Gastrocnemius medialis (tissue), 4 donors: ENCODE measurements around the gene XRCC3. TPM values are rescaled to one million over a fixed set of nuclear protein-coding genes. Genes with fewer than 3 reads are reported as not detected.
A peak's percentile ranks its signal among the peaks of the same experiment; 100 is the strongest.
"Not testable (repeated sequence)": the region's sequence is repeated elsewhere in the genome, so short reads cannot be mapped to it uniquely, and the experiment has no call there.

Source experiments
- ATAC-seq, 2 donors: fragments of 150-250 bp; one replicate each; pipeline ENCODE4 v1.9.1; 2016
- DNase-seq, 2 donors: peaks; one replicate each; pipeline ENCODE4 v3.0.0-alpha.2; 2019
- H3K27ac ChIP-seq, 4 donors: fragments of 200-600 bp; sonication (generic); 1 replicate in 1 of 4; 2 replicates in 3 of 4; pipeline ENCODE4 v1.5.1; 2016 to 2018; ENCODE audit warnings: mild to moderate bottlenecking in 2 of 4, moderate library complexity in 1 of 4
- H3K27me3 ChIP-seq, 3 donors: fragments of 200-600 bp; sonication (generic) in 2 of 3; 1 replicate in 1 of 3; 2 replicates in 2 of 3; pipeline versions ENCODE4 v1.5.1 to v1.6.0; 2016 to 2019; ENCODE audit warnings: mild to moderate bottlenecking in 1 of 3, moderate library complexity in 1 of 3
- H3K36me3 ChIP-seq, 2 donors: fragments of 200-600 bp; sonication (generic) in 1 of 2; one replicate each; pipeline ENCODE4 v1.5.1; 2017 to 2018
- H3K4me1 ChIP-seq, 2 donors: fragments of 200-600 bp; sonication (generic) in 1 of 2; one replicate each; pipeline ENCODE4 v1.5.1; 2016 to 2017; ENCODE audit warnings: mild to moderate bottlenecking in 2 of 2
- H3K4me3 ChIP-seq, 4 donors: fragments of 200-600 bp; sonication (generic) in 3 of 4; 1 replicate in 1 of 4; 2 replicates in 3 of 4; pipeline ENCODE4 v1.5.1; 2016 to 2019; ENCODE audit warnings: mild to moderate bottlenecking in 2 of 4
- H3K9me3 ChIP-seq, 3 donors: fragments of 200-600 bp; sonication (generic) in 2 of 3; 1 replicate in 1 of 3; 2 replicates in 2 of 3; pipeline ENCODE4 v1.5.1; 2016 to 2019
- POLR2A ChIP-seq, 2 donors: fragments of 450-650 bp; IDR thresholded peaks; one replicate each; pipeline ENCODE4 v1.6.1; 2017; ENCODE audit warnings: antibody characterized with exemption in 2 of 2, mild to moderate bottlenecking in 2 of 2, moderate library complexity in 2 of 2
- in situ Hi-C, 4 donors: fragments of 200-750 bp; cut with MboI; loops; one replicate each; pipeline versions ENCODE4 v1.15.0 to v1.8.0; 2017; ENCODE audit warnings: low sequenced_read_pairs in 4 of 4
- intact Hi-C: fragments of 100-400 bp; cut with DNase I; formaldehyde crosslinking; loops from one replicate; pipeline ENCODE4 v1.15.1; 2023; ENCODE audit warnings: low total_unique reads
- total RNA-seq, 4 donors: library from RNA; depleted of rRNA; stranded (reverse); fragments of >200 nt; gene quantifications; one replicate each; pipeline versions ENCODE4 v1.1.0 to v1.2.3, GENCODE V29; 2016
- TF ChIP-seq, protein P1 (sequence below), 5 experiments: fragments of 450-650 bp in 3 of 5; fragments of 200-600 bp in 2 of 5; sonication (generic) in 2 of 5; IDR thresholded peaks in 4 of 5; conservative IDR thresholded peaks in 1 of 5; 1 replicate in 4 of 5; 2 replicates in 1 of 5; pipeline ENCODE4 v1.5.1; 2016 to 2019; ENCODE audit warnings: antibody characterized with exemption in 5 of 5, mild to moderate bottlenecking in 3 of 5, moderate library complexity in 3 of 5

Gene XRCC3
- total RNA-seq, 4 donors from 2014 or later = 1.3 to 26.5 (median 3.0) TPM

DNA sequence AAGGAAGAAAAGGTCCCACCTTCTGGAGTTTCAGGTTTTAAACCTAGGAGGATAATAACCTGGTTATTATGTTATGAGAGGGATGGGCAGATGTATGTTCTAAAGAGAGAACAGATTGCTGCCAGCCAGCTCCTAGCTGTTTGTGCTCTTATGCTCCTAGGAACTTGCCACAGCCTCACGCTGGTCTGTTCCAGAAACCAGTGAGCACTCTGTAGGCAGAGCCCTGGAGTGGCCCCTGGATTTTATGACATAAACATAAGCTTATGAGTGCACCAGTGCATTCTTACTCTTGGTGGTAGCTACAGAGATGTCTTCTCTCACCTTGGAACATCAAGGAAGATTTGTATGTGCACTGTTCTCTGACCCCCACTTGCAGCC, 58.5 kb downstream of the XRCC3 start:
- no peak overlapping the region for H3K27ac ChIP-seq
- in situ Hi-C loops = no loop called here
- no peaks in the 10 kb centered on the region for H3K27me3 ChIP-seq
- TF ChIP-seq, protein P1, sequence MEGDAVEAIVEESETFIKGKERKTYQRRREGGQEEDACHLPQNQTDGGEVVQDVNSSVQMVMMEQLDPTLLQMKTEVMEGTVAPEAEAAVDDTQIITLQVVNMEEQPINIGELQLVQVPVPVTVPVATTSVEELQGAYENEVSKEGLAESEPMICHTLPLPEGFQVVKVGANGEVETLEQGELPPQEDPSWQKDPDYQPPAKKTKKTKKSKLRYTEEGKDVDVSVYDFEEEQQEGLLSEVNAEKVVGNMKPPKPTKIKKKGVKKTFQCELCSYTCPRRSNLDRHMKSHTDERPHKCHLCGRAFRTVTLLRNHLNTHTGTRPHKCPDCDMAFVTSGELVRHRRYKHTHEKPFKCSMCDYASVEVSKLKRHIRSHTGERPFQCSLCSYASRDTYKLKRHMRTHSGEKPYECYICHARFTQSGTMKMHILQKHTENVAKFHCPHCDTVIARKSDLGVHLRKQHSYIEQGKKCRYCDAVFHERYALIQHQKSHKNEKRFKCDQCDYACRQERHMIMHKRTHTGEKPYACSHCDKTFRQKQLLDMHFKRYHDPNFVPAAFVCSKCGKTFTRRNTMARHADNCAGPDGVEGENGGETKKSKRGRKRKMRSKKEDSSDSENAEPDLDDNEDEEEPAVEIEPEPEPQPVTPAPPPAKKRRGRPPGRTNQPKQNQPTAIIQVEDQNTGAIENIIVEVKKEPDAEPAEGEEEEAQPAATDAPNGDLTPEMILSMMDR (IDR thresholded peaks at IDR 0.05 in 4 of 5, conservative IDR thresholded peaks at IDR 0.05 in 1 of 5) = no peak
- no peak for TF ChIP-seq POLR2A (IDR thresholded peaks at IDR 0.05)
- H3K4me1 ChIP-seq = peaks cover 23 to 31% of the 10 kb centered on the region in 2 donors
- intact Hi-C loops = no loop called here
- no peak for ATAC-seq
- no peaks in the 10 kb centered on the region for H3K9me3 ChIP-seq
- H3K36me3 ChIP-seq = peaks cover 0 to 69% of the 10 kb centered on the region in 2 donors
- no peak for DNase-seq
- H3K4me3 ChIP-seq = no peak overlapping the region

DNA sequence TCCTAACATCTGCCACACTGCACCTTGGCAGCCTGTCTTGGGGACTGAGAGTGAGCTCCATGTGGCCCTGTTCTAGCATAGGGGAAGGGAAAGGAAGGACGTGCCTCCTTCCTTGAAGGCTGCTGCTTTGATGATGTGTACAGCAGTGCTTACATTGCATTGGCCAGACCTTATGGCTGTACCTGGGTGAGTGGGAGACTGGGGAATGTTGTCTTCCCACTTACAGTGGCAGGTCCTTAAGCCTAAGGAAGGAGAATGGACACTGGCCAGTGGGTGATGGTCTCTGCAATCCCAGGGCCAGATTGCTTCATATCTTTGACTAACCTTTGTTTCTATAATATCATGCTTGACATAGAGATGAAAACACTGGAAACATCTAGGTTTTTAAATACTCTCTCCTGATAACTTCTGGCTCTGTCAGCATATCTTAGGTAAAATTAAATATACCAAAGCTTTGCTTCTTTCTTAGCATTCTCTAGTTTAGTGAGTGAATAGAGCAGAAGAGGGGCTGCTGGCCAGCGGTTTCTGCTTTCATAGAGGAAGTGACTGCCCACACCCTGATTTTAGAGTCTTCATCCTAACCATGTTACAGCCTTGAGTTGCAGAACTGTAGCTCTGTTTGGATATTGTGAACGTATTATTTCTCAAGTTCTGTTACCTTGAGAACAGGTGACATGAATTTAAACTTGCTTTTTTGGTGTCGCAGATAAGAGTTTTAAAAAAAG, 59.1 kb downstream of the XRCC3 start:
- peaks cover 0 to 64% of the 10 kb centered on the region in 2 donors for H3K36me3 ChIP-seq
- no peak overlapping the region for H3K4me3 ChIP-seq
- DNase-seq (no peak), ATAC-seq (no peak)
- no peaks in the 10 kb centered on the region for H3K9me3 ChIP-seq
- H3K4me1 ChIP-seq = peaks cover 27 to 35% of the 10 kb centered on the region in 2 donors
- intact Hi-C loops = no loop called here
- TF ChIP-seq, protein P1 (IDR thresholded peaks at IDR 0.05 in 4 of 5, conservative IDR thresholded peaks at IDR 0.05 in 1 of 5) = no peak
- no peak for TF ChIP-seq POLR2A (IDR thresholded peaks at IDR 0.05)
- in situ Hi-C loops = no loop called here
- H3K27me3 ChIP-seq = no peaks in the 10 kb centered on the region
- peak overlapping the region in 1 of 4 donors; percentile 4 for H3K27ac ChIP-seq

DNA sequence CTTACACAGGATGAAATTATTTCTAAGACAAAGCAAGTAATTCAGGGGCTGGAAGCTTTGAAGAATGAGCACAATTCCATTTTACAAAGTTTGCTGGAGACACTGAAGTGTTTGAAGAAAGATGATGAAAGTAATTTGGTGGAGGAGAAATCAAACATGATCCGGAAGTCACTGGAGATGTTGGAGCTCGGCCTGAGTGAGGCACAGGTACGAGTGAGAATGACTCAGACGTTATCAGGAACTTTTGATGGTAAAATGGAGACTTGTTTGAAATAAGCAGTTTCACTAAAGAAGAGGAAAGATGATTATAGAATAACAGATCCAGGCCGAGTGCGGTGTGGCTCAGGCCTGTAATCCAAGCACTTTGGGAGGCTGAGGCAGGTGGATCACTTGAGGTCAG, 60.6 kb downstream of the XRCC3 start:
- ATAC-seq (no peak), DNase-seq (no peak)
- no peak for TF ChIP-seq POLR2A (IDR thresholded peaks at IDR 0.05)
- TF ChIP-seq, protein P1 (IDR thresholded peaks at IDR 0.05 in 4 of 5, conservative IDR thresholded peaks at IDR 0.05 in 1 of 5) = no peak
- peaks cover 30 to 39% of the 10 kb centered on the region in 2 donors for H3K4me1 ChIP-seq
- intact Hi-C loops (no loop called here), in situ Hi-C loops (no loop called here)
- H3K9me3 ChIP-seq = no peaks in the 10 kb centered on the region
- H3K27me3 ChIP-seq = no peaks in the 10 kb centered on the region
- H3K27ac ChIP-seq = peak overlapping the region in 1 of 4 donors; percentile 63
- peaks cover 0 to 48% of the 10 kb centered on the region in 2 donors for H3K36me3 ChIP-seq
- H3K4me3 ChIP-seq = no peak overlapping the region

DNA sequence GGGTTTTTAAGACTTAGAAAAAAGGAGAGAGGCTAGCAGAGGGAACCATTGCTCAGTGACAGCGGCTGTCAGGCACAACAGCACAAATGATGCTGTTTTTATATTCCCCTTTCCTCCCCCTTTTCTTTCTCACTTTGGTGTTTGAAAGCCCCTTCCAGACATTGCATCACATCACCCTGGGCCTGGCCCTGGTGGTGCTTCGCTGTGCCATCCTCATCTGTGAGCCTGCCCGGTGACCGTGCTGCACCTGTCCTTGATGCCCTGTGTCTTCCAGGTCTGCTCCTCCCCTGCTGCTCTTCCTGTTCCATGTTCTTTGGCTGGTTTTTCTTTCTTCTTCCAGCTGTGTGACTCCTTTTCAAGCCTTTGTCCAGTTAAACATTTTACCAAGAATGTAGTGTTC, 61.4 kb downstream of the XRCC3 start:
- peak overlapping the region in 2 of 4 donors; percentile 20 to 63 for H3K27ac ChIP-seq
- no peak for TF ChIP-seq POLR2A (IDR thresholded peaks at IDR 0.05)
- TF ChIP-seq, protein P1 (IDR thresholded peaks at IDR 0.05 in 4 of 5, conservative IDR thresholded peaks at IDR 0.05 in 1 of 5) = no peak
- no peak overlapping the region for H3K4me3 ChIP-seq
- DNase-seq (peak in 1 of 2 donors; percentile 32), ATAC-seq (peak in 1 of 2 donors; percentile 66)
- peaks cover 0 to 40% of the 10 kb centered on the region in 2 donors for H3K36me3 ChIP-seq
- H3K4me1 ChIP-seq = peaks cover 30 to 39% of the 10 kb centered on the region in 2 donors
- H3K9me3 ChIP-seq = no peaks in the 10 kb centered on the region
- in situ Hi-C loops = no loop called here
- intact Hi-C loops = no loop called here
- no peaks in the 10 kb centered on the region for H3K27me3 ChIP-seq

DNA sequence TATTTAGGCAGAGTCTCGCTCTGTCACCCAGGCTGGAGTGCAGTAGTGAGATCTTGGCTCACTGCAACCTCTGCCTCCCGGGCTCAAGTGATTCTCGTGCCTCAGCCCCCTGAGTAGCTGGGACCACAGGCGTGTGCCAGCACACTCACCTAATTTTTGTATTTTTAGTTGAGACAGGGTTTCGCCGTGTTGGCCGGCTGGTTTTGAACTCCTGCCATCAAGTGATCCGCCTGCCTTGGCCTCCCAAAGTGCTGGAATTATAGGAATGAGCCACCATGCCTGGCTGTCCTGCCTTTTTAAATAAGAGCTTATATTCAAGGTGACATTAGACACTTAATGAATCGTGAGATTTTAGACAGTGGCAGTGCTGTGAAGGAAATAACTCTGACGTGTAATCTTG, 61.9 kb downstream of the XRCC3 start:
- DNase-seq, in situ Hi-C loops, H3K27me3 ChIP-seq, intact Hi-C loops, H3K9me3 ChIP-seq, H3K4me3 ChIP-seq: not testable (repeated sequence)
- peaks cover 0 to 38% of the 10 kb centered on the region in 2 donors for H3K36me3 ChIP-seq
- H3K4me1 ChIP-seq = peaks cover 30 to 39% of the 10 kb centered on the region in 2 donors
- peak in 1 of 2 donors; percentile 32 for ATAC-seq
- H3K27ac ChIP-seq = peak overlapping the region in 3 of 4 donors; percentile 9 to 63 (median 20)
